Measurements from ENCODE around the gene CARD9. TPM values are rescaled to one million over a fixed set of nuclear protein-coding genes. Genes with fewer than 3 reads are reported as not detected.

Gene CARD9
- total and polyA plus RNA-seq, 2 of the 8 experiments (the other 6 are each of a cell fraction or from before 2014, with no cell fraction given), result 0.15 to 1.1 TPM

DNA sequence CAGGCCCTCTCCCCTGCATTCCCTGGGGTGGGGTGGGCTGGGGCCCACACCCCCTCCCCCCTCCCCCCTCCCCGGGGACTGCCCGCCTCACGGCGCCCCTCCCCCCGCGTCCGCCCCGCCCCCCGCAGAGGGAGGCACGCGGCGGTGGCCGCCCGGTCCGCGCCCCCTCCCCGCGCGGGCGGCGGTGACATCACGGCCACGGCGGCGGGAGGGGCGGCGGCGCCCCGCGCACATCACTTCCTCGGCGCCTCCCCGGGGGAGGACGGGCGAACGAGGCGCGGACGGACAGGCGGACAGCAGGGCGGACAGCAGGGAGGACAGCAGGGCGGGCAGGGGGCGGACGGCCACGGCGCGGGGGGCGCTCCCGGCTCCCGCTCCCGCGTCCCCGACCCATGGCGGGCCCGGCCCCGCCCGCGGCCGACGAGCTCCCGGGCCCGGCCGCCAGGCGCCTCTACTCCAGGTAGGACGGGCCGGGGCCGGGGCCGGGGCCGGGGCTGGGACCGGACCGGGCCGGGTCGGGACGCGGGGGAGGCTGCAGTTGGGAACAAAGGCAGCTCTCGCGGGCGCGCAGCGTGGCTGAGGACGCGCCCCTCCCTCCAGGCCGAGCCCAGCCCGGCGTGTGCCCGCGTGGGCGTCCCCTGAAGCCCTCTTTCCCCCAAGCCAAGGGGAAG is 46.0 kb downstream of the CARD9 start, which contains the start of gene GPSM1:
Gene GPSM1 (plus strand): TSS at position 236 of the 671 bp plus-strand sequence. CDS start 157 bp downstream, at position 393.
- H3K36me3 ChIP-seq (ENCODE audit: control insufficient read depth in 2 of 4, insufficient read depth in 4 of 4, low read length in 3 of 4), result no peaks in the 10 kb centered on the region
- H3K23me2 ChIP-seq (ENCODE audit: low read depth, low read length), result peaks cover 4% of the 10 kb centered on the region; the same call in 1 of the 2 replicates
- no peak within 1 kb of the TSS for H3K14ac ChIP-seq (ENCODE audit: insufficient read length)
- H2BK15ac ChIP-seq (ENCODE audit: low read length), result peak within 1 kb of the TSS; percentile 81; the same call in 1 of the 2 replicates
- H3K23ac ChIP-seq (ENCODE audit: insufficient read length), result no peak within 1 kb of the TSS
- H3K4me1 ChIP-seq (replicated peaks in 1 of 4; ENCODE audit: control insufficient read depth in 3 of 4, insufficient read depth in 4 of 4, low read length in 3 of 4), result peaks cover 0 to 24% (median 20%) of the 10 kb centered on the region in 4 experiments; a peak in 6 of 7 replicates
- peak within 1 kb of the TSS; percentile 60 for H3K18ac ChIP-seq (ENCODE audit: extremely low read depth, low read length)
- peak within 1 kb of the TSS; percentile 42 for H3K56ac ChIP-seq (replicated peaks; ENCODE audit: insufficient read length, low read depth, low read length)
- POLR2A ChIA-PET (ENCODE audit: partially characterized antibody), result interaction anchor here (0.6 to 1.4 kb wide), 5 partner anchors 8 to 27 kb away, joined by 3 to 5 read pairs (median 4); no protein-coding TSS in a partner anchor
- peak within 1 kb of the TSS; percentile 74 for H4K8ac ChIP-seq (ENCODE audit: extremely low read depth, insufficient read depth, low read length)
- H4K5ac ChIP-seq (ENCODE audit: insufficient read length, low read depth, low read length), result peak within 1 kb of the TSS; percentile 36
- peak within 1 kb of the TSS; percentile 70 for H2BK120ac ChIP-seq (replicated peaks; ENCODE audit: low read depth, low read length)
- peak within 1 kb of the TSS; percentile 38 to 75 for H3K4me2 ChIP-seq (ENCODE audit: insufficient read depth in 1 of 2, low read depth in 2 of 2, low read length in 2 of 2)
- H2BK12ac ChIP-seq (ENCODE audit: low read depth, low read length), result peak within 1 kb of the TSS; percentile 92; the same call in 1 of the 2 replicates
- peak within 1 kb of the TSS; percentile 2 to 52 (median 30); a peak in 4 of 7 replicates for H3K9ac ChIP-seq (replicated peaks in 1 of 4; ENCODE audit: extremely low read depth in 1 of 4, low read depth in 3 of 4, low read length in 3 of 4)
- H2BK20ac ChIP-seq (ENCODE audit: low read length), result 0 out of 2 replicates have a peak within 1 kb of the TSS, but pooled peaks have one; percentile 72
- no peak for FAIRE-seq
- H3K9me3 ChIP-seq (ENCODE audit: insufficient read depth in 2 of 2, low read depth in 1 of 2, low read length in 1 of 2), result no peaks in the 10 kb centered on the region
- peaks cover 0 to 6% of the 10 kb centered on the region in 2 experiments for H4K20me1 ChIP-seq (replicated peaks in 1 of 2; ENCODE audit: control insufficient read depth in 1 of 2, insufficient read depth in 2 of 2, low read length in 2 of 2)
- WGBS, 2 experiments (ENCODE audit: extremely low coverage in 1 of 2, insufficient coverage in 1 of 2, insufficient read length in 1 of 2, insufficient replicate concordance in 2 of 2, low coverage in 1 of 2, low lambda C conversion rate in 2 of 2, missing lambda C conversion rate in 1 of 2), result no CpG with 5 or more reads among the region's 88 CpGs
- peak within 1 kb of the TSS; percentile 91 for H4K91ac ChIP-seq (replicated peaks; ENCODE audit: insufficient read length, low read length)
- peak within 1 kb of the TSS; percentile 30 to 63 (median 42) for H3K4me3 ChIP-seq (ENCODE audit: extremely low read depth in 1 of 4, insufficient read depth in 2 of 4, low read depth in 3 of 4, low read length in 4 of 4)
- H3K79me2 ChIP-seq (ENCODE audit: control insufficient read depth in 1 of 2, insufficient read depth in 2 of 2, low read length in 2 of 2), result no peaks in the 10 kb centered on the region
- no peaks in the 10 kb centered on the region for H3K27me3 ChIP-seq (replicated peaks in 1 of 4; ENCODE audit: control insufficient read depth in 3 of 4, extremely low read depth in 1 of 4, insufficient read depth in 3 of 4, low read length in 3 of 4)
- TF ChIP-seq EGR1 (IDR thresholded peaks at IDR 0.05; ENCODE audit: borderline replicate concordance, low read depth, low read length) (0 out of 2 replicates have a peak, but pooled peaks have one; percentile 21), NRF1 (IDR thresholded peaks at IDR 0.05; ENCODE audit: low read depth, low read length) (no peak), BRCA1 (IDR thresholded peaks at IDR 0.05; ENCODE audit: low read depth, low read length) (no peak), TAF1 (IDR thresholded peaks at IDR 0.05; ENCODE audit: low read depth, low read length) (peak; percentile 17; the same call in 1 of the 2 replicates), KDM4A (IDR thresholded peaks at IDR 0.05; ENCODE audit: low read depth, low read length, severe bottlenecking) (peak; percentile 50), SRF (IDR thresholded peaks at IDR 0.05; ENCODE audit: low read depth, low read length) (no peak), CREB1 (IDR thresholded peaks at IDR 0.05) (peak; percentile 64; the same call in 1 of the 2 replicates)
- peak within 1 kb of the TSS; percentile 48; the same call in 1 of the 2 replicates for H2AK5ac ChIP-seq (ENCODE audit: low read depth, low read length)
- peak within 1 kb of the TSS; percentile 87 for H3K4ac ChIP-seq (replicated peaks; ENCODE audit: insufficient read length, low read depth, low read length)
- CTCF ChIA-PET (ENCODE audit: partially characterized antibody), result interaction anchor here (0.8 to 1.1 kb wide), 5 partner anchors 10 to 344 kb away, joined by 3 read pairs; no protein-coding TSS in a partner anchor
- no peak for DNase-seq (ENCODE audit: low read depth in 1 of 2, low spot score in 2 of 2)
- no peaks in the 10 kb centered on the region for H3K79me1 ChIP-seq (ENCODE audit: low read depth, low read length)
- H3K27ac ChIP-seq (ENCODE audit: low read depth, low read length), result no peak within 1 kb of the TSS
- H2BK5ac ChIP-seq (ENCODE audit: low read depth, low read length), result peak within 1 kb of the TSS; percentile 88; the same call in 1 of the 2 replicates
- H2AFZ ChIP-seq (ENCODE audit: low read length), result no peak within 1 kb of the TSS
